HG03571 (cell line): Measurements from ENCODE around the gene TFDP1.
"Not testable (repeated sequence)": the region's sequence is repeated elsewhere in the genome, so short reads cannot be mapped to it uniquely, and the experiment has no call there.

Source experiments
- ATAC-seq: cut with Tn5 transposase; IDR thresholded peaks from one replicate; pipeline ENCODE4 v1.9.1; 2021; ENCODE audit not compliant: unreplicated experiment

TFDP1 gene

GRCh38 chr13:113611996-113612395 is 27.4 kb downstream of the TFDP1 start:
- no peak for ATAC-seq

DNA sequence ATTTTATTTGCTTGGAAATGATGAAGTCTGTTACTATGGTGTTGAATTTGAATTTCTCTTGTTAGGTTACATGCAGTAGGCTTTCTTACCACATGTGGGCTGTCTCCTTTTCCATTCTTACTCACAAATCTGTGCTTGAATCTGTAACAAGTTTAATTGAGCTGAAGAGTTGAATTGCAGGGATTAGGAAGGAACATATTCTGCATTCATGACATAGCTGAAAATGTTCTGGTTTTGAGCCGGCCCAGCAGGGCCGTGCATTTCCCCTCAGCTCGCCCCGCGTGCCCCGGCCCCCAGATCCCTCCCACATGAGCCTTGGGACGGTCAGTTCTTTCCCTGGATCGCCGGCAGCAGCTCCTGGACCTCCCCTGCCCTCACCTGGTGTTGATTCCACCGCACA is 28.1 kb downstream of the TFDP1 start:
- ATAC-seq, result no peak

DNA sequence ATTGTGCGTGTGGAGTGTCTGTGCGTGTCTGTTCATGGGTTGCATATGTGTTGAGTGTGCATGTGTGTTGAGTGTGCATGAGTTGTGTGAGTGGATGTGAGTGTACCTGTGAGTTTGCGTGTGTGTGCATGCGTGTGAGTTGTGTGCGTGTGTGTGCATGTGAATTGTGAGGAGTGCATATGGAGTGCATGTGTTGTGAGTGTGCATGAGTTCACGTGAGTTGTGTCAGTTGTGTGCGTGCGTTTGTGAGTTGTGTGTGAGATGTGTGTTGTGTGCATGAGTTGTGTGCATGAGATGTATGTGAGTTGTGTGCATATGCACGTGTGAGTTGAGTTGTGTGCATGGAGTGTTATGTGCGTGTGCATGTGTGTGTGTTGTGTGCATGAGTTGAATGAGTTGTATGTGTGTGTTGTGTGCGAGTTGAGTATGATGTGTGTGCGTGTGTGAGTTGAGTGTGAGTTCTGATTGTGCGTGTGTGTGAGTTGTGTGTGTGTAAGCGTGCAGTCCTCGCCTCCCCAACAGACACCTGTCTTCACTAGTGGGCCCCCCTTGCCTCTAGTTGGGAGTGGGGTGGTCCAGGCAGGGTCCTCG is 29.3 kb downstream of the TFDP1 start:
- no peak for ATAC-seq

- ATAC-seq, result no peak
Measured at GRCh38 chr13:113616281-113616906, 31.8 kb downstream of the TFDP1 start.

GRCh38 chr13:113616991-113617749 is 32.6 kb downstream of the TFDP1 start:
- no peak for ATAC-seq

- ATAC-seq, result no peak
Measured at GRCh38 chr13:113617961-113618360, 33.4 kb downstream of the TFDP1 start.

DNA sequence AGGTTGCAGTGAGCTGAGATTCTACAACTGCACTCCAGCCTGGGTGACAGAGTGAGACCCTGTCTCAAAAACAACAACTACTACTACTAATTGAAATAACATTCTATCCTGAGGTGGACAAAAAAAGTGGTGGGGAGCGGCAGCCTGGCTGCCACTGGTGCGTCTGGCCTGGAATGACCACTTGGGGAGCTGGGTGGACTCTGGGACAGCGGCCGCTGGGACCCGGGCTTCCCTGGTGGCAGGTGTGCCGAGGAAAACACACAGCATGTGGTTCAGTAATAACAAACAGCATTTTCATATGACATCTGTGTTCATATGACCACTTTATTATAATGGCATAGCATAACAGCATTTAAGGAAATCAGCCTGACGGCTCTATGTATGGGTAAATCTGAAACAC is 33.9 kb downstream of the TFDP1 start:
- no peak for ATAC-seq

- no peak for ATAC-seq
Measured at GRCh38 chr13:113620036-113620796, 35.7 kb downstream of the TFDP1 start.

- no peak for ATAC-seq
Measured at GRCh38 chr13:113621046-113621445, 36.5 kb downstream of the TFDP1 start.

- ATAC-seq, result not testable (repeated sequence)
Measured at GRCh38 chr13:113621498-113621897, 36.9 kb downstream of the TFDP1 start.

DNA sequence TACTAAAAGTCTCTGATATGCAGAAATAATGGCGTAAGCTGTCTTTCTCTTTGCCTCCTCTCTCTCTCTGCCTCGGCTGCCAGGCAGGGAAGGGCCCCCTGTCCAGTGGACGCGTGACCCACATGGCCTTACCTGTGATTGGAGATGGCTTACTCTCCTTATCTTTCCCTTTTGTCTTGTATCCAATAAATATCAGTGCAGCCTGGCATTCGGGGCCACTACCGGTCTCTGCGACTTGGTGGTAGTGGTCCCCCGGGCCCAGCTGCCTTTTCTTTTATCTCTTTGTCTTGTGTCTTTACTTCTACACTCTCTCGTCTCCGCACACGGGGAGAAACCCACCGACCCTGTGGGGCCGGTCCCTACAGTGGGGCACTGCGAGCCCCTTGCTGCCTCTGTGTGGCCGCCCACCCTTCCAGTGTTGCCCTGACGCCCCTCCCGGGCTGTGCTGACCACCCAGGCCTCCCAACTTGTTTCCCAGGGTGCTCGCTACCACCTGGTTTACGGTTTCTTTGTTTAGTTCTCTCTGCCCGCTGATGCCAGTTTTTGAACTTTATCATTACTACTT is 37.5 kb downstream of the TFDP1 start:
- ATAC-seq, result not testable (repeated sequence)

DNA sequence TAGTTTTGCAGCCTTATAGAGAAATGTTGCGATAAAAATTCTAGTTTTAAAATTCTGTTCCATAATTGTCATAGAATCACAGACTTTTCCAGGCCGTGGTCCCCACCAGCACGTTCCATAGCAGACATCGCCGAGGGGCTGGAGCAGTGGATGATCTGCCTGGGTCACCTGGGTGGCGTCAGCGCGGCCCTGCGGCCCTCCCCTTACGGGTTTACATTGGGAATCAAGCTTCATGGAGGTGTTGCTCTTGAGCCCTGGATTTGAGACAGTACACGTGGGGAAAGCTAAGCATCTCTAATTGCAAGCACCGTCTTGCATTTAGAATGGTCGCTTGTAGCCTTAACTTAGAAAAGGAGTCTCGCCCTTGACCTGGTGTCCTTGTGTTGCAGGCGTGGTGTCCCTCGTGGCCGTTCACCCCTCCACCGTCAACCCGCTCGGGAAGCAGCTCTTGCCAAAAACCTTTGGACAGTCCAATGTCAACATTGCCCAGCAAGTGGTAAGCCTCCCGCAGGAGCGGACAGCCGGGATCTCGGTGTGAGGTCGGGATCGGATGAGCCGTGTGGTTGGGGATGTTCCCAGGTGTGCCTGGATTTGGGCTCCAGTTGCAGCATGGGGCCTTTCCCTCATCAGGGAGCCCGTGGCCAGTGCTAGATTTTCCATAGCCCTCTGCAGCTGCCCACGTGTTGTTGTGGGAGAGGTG is 38.4 kb downstream of the TFDP1 start:
- no peak for ATAC-seq

- ATAC-seq, result no peak
Measured at GRCh38 chr13:113623491-113624234, 39.1 kb downstream of the TFDP1 start.

- ATAC-seq, result no peak
Measured at GRCh38 chr13:113624235-113624587, 39.7 kb downstream of the TFDP1 start.

- ATAC-seq, result not testable (repeated sequence)
Measured at GRCh38 chr13:113624640-113625304, 40.2 kb downstream of the TFDP1 start.

DNA sequence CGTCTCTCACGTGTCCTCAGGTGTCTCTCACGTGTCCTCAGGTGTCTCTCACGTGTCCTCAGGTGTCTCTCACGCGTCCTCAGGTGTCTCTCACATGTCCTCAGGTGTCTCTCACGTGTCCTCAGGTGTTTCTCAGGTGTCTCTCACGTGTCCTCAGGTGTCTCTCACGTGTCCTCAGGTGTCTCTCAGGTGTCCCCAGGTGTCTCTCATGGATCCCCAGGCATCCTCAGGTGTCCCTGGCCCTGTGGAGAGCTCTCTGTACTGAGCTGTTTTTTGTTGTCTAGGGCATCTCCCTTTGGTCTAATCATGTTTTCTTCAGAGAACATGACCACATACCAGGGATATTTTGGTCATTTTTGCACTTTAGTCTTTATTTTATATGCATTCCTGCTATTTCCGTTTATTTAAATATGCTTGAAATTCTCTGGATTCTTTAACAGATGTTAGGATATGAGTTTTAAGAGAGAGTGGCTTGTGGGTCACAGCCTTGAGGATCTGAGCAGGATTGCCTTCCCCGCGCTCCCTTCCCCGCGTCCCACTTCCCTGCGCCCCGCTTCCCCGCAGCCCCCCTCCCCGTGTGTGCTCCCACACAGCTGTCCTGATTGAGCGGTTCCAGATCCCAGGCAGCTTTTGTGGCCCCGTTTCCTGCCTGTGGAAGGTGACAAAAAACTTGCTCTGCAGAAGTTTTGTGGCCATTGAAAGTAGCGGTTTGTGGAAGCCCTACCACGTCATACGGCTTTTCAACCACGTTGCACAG is 41.6 kb downstream of the TFDP1 start:
- no peak for ATAC-seq

- ATAC-seq, result no peak
Measured at GRCh38 chr13:113627136-113627535, 42.6 kb downstream of the TFDP1 start.
